Psoas muscle (tissue), 8 donors: ENCODE data around the gene MRPS25. TPM values are rescaled to one million over a fixed set of nuclear protein-coding genes. Genes with fewer than 3 reads are reported as not detected.

Experiments
- ATAC-seq, 4 donors: fragments of 200-7000 bp; cut with Tn5 transposase; one replicate each; pipeline ENCODE4 v1.9.1; 2020; ENCODE audit warnings: moderate library complexity in 3 of 4, mild to moderate bottlenecking in 2 of 4
- DNase-seq, 2 donors: peaks; one replicate each; pipeline ENCODE4 v3.0.0-alpha.2; 2020
- H3K27ac ChIP-seq: fragments of 200-600 bp; one replicate; pipeline ENCODE4 v1.8.0; 2022
- H3K27me3 ChIP-seq, 3 donors: fragments of 200-600 bp in 1 of 3; one replicate each; pipeline versions ENCODE4 v1.6.1 to v1.8.0; 2013 to 2022; ENCODE audit warnings: low read length in 2 of 3, mild to moderate bottlenecking in 2 of 3, moderate library complexity in 1 of 3; ENCODE audit not compliant: insufficient read depth in 3 of 3
- H3K36me3 ChIP-seq, 2 donors: fragments of 200-600 bp in 1 of 2; one replicate each; pipeline versions ENCODE4 v1.6.1 to v1.8.0; 2013 to 2022; ENCODE audit warnings: low read depth in 1 of 2, mild to moderate bottlenecking in 1 of 2, moderate library complexity in 1 of 2; ENCODE audit not compliant: insufficient read depth in 1 of 2
- H3K4me1 ChIP-seq: fragments of 200-600 bp; one replicate; pipeline ENCODE4 v1.8.0; 2022
- H3K4me3 ChIP-seq: fragments of 200-600 bp; one replicate; pipeline ENCODE4 v1.8.0; 2022; ENCODE audit warnings: mild to moderate bottlenecking
- H3K9me3 ChIP-seq: fragments of 200-600 bp; one replicate; pipeline ENCODE4 v1.8.0; 2022
- CTCF ChIP-seq: fragments of 200-600 bp; IDR thresholded peaks from one replicate; pipeline ENCODE4 v1.8.0; 2022; ENCODE audit warnings: antibody characterized with exemption
- WGBS, 3 donors: extraction: QIAGEN DNeasy Blood & Tissue Kit; methylation state at CpG; one replicate each; pipeline versions ENCODE4 v1.1.6 to v1.1.7; 2013; 5-methylcytosine and 5-hydroxymethylcytosine counted together
- intact Hi-C, 2 donors: fragments of 100-400 bp; cut with DNase I; formaldehyde crosslinking; loops; one replicate each; pipeline versions ENCODE4 v1.11.0 to v1.14.2; 2022
- polyA plus RNA-seq, 3 donors: library from polyadenylated mRNA; stranded (reverse); fragments of 200-250 nt; gene quantifications; one replicate each; pipeline ENCODE4 v1.2.3, GENCODE V29; 2013
- total RNA-seq, 4 donors: library from RNA; stranded (reverse); fragmentation: NEBNext Ultra II Directional in 2 of 4; extraction: Animal tissue kit (Norgen Biotek cat#: 25700) in 2 of 4; gene quantifications; one replicate each; pipeline versions ENCODE4 v1.2.1 to v1.2.4, GENCODE V29; 2021 to 2023
- donor health status: healthy with polysubstance abuse.
- donor health status: DM: no; HTN: no; CAD: no; lungs with moderate emphysema.
- donor health status: Bipolar disorder and iron deficiency.
- donor health status: healthy.
- donor health status: DM: yes; HTN: yes; CAD: no.
- donor health status: DM: no; HTN: no; CAD: no.
- donor health status: DM: no; HTN: no; CAD: no.
- donor health status: DM: yes; HTN: yes; CAD: no.

The MRPS25 gene
- total and polyA plus RNA-seq, 7 donors = 60.6 to 145 (median 74.2) TPM

- no peak for ATAC-seq
- H3K36me3 ChIP-seq = peaks cover 10 to 100% of the 10 kb centered on the region in 2 donors
- intact Hi-C loops = no loop called here
Observed at GRCh38 chr3:15029625-15030024, 35.5 kb downstream of the MRPS25 start.

GRCh38 chr3:15023719-15024118 is 41.4 kb downstream of the MRPS25 start:
- peaks cover 13 to 99% of the 10 kb centered on the region in 2 donors for H3K36me3 ChIP-seq

More at GRCh38 chr3:15029625-15030024, 35.5 kb downstream of the MRPS25 start:
- no peaks in the 10 kb centered on the region for H3K27me3 ChIP-seq
- TF ChIP-seq CTCF = no peak
- H3K9me3 ChIP-seq = no peaks in the 10 kb centered on the region
- no peak overlapping the region for H3K4me3 ChIP-seq
- no peaks in the 10 kb centered on the region for H3K4me1 ChIP-seq
- DNase-seq = no peak
- H3K27ac ChIP-seq = no peak overlapping the region

GRCh38 chr3:15023249-15023648 is 41.9 kb downstream of the MRPS25 start:
- no peaks in the 10 kb centered on the region for H3K27me3 ChIP-seq
- whole genome bisulfite sequencing, 3 donors = 70 to 82% (median 72%) methylated on average over 5 of the region's 5 CpGs
- TF ChIP-seq CTCF = no peak
- H3K4me3 ChIP-seq = no peak overlapping the region
- peaks cover 11 to 99% of the 10 kb centered on the region in 2 donors for H3K36me3 ChIP-seq
- H3K9me3 ChIP-seq = no peaks in the 10 kb centered on the region
- intact Hi-C loops = no loop called here
- ATAC-seq = no peak
- no peaks in the 10 kb centered on the region for H3K4me1 ChIP-seq
- H3K27ac ChIP-seq = no peak overlapping the region
- DNase-seq = no peak

More at GRCh38 chr3:15023719-15024118, 41.4 kb downstream of the MRPS25 start:
- WGBS, 3 donors = 86 to 91% (median 90%) methylated on average over 2 of the region's 2 CpGs
- Histone ChIP-seq H3K4me1 (no peaks in the 10 kb centered on the region), H3K4me3 (no peak overlapping the region), H3K9me3 (no peaks in the 10 kb centered on the region), H3K27me3 (no peaks in the 10 kb centered on the region), H3K27ac (no peak overlapping the region)
- no peak for DNase-seq
- no peak for TF ChIP-seq CTCF
- intact Hi-C loops = no loop called here
- no peak for ATAC-seq

- no peaks in the 10 kb centered on the region for H3K9me3 ChIP-seq
- no peaks in the 10 kb centered on the region for H3K27me3 ChIP-seq
- H3K4me3 ChIP-seq = no peak overlapping the region
- no peak for TF ChIP-seq CTCF
- no peak overlapping the region for H3K27ac ChIP-seq
- no peak for DNase-seq
- intact Hi-C loops = loop anchor here in 1 of 2 donors (5.0 kb wide), 1 partner anchor 70 kb away; the partner anchor contains the start of gene NR2C2
- peaks cover 3 to 80% of the 10 kb centered on the region in 2 donors for H3K36me3 ChIP-seq
- ATAC-seq = no peak
- H3K4me1 ChIP-seq = no peaks in the 10 kb centered on the region
- WGBS, 3 donors = 85 to 93% (median 90%) methylated on average over 2 of the region's 2 CpGs
Observed at GRCh38 chr3:15017191-15017590, 47.9 kb downstream of the MRPS25 start.

GRCh38 chr3:15015456-15015855 is 49.7 kb downstream of the MRPS25 start:
- H3K27ac ChIP-seq = peak overlapping the region; percentile 75
- DNase-seq (peak; percentile 71 to 93), ATAC-seq (peak; percentile 81 to 91 (median 86))
- TF ChIP-seq CTCF = no peak
- peaks cover 3 to 63% of the 10 kb centered on the region in 2 donors for H3K36me3 ChIP-seq
- no peak overlapping the region for H3K4me3 ChIP-seq
- peaks cover 6% of the 10 kb centered on the region for H3K4me1 ChIP-seq
- no peaks in the 10 kb centered on the region for H3K9me3 ChIP-seq
- H3K27me3 ChIP-seq = no peaks in the 10 kb centered on the region
- WGBS, 3 donors = 57 to 66% (median 61%) methylated on average over 4 of the region's 4 CpGs
- intact Hi-C loops = loop anchor here in 1 of 2 donors (5.0 kb wide), 1 partner anchor 68 kb away; the partner anchor contains the start of gene NR2C2
